Measurements from ENCODE around the gene DYNLT1.

The DYNLT1 gene

GRCh38 chr6:158610319-158610968 lies 34.1 kb downstream of the DYNLT1 start:
- Histone ChIP-seq H3K4ac (ENCODE audit: low read depth, low read length) (no peak overlapping the region), H3K79me1 (ENCODE audit: low read length) (no peaks in the 10 kb centered on the region), H4K5ac (ENCODE audit: low read length) (no peak overlapping the region), H2BK120ac (ENCODE audit: low read depth, low read length) (no peak overlapping the region), H4K8ac (ENCODE audit: low read depth, low read length) (no peak overlapping the region), H2BK15ac (replicated peaks; ENCODE audit: low read depth) (no peak overlapping the region), H3K27ac (ENCODE audit: low read depth, low read length) (no peak overlapping the region), H3K4me3 (ENCODE audit: low read length) (no peak overlapping the region), H3K27me3 (ENCODE audit: insufficient read depth, low read length, poor library complexity) (no peaks in the 10 kb centered on the region), H3K56ac (ENCODE audit: low read length) (no peak overlapping the region), H3K4me2 (ENCODE audit: low read length) (no peak overlapping the region), H3K18ac (ENCODE audit: low read length) (no peak overlapping the region), H2AK5ac (ENCODE audit: low read length) (no peak overlapping the region), H3K79me2 (ENCODE audit: control insufficient read depth, insufficient read depth, low read length) (no peaks in the 10 kb centered on the region), H3K4me1 (ENCODE audit: control insufficient read depth, low read depth, low read length) (peaks cover 12% of the 10 kb centered on the region), H3K36me3 (ENCODE audit: control insufficient read depth, insufficient read depth, low read length) (peaks cover 1% of the 10 kb centered on the region), H3K23ac (ENCODE audit: low read length) (no peak overlapping the region), H2BK5ac (ENCODE audit: low read length) (no peak overlapping the region), H3K9ac (ENCODE audit: low read length) (no peak overlapping the region)
- WGBS (ENCODE audit: extremely low coverage, insufficient coverage, low lambda C conversion rate): no CpG with 5 or more reads among the region's 9 CpGs
- DNase-seq: no peak

GRCh38 chr6:158609455-158610155 lies 34.9 kb downstream of the DYNLT1 start:
- no peak overlapping the region for H3K4ac ChIP-seq (ENCODE audit: low read depth, low read length)
- H3K4me3 ChIP-seq (ENCODE audit: low read length): no peak overlapping the region
- H2BK15ac ChIP-seq (replicated peaks; ENCODE audit: low read depth): no peak overlapping the region
- no peak overlapping the region for H3K23ac ChIP-seq (ENCODE audit: low read length)
- H2BK5ac ChIP-seq (ENCODE audit: low read length): no peak overlapping the region
- H3K27me3 ChIP-seq (ENCODE audit: insufficient read depth, low read length, poor library complexity): no peaks in the 10 kb centered on the region
- no CpG with 5 or more reads among the region's 13 CpGs for WGBS (ENCODE audit: extremely low coverage, insufficient coverage, low lambda C conversion rate)
- no peak for DNase-seq
- H3K79me1 ChIP-seq (ENCODE audit: low read length): no peaks in the 10 kb centered on the region
- no peak overlapping the region for H4K8ac ChIP-seq (ENCODE audit: low read depth, low read length)
- H4K5ac ChIP-seq (ENCODE audit: low read length): no peak overlapping the region
- no peak overlapping the region for H3K4me2 ChIP-seq (ENCODE audit: low read length)
- no peak overlapping the region for H2AK5ac ChIP-seq (ENCODE audit: low read length)
- H3K79me2 ChIP-seq (ENCODE audit: control insufficient read depth, insufficient read depth, low read length): no peaks in the 10 kb centered on the region
- peaks cover 12% of the 10 kb centered on the region for H3K4me1 ChIP-seq (ENCODE audit: control insufficient read depth, low read depth, low read length)
- H3K18ac ChIP-seq (ENCODE audit: low read length): no peak overlapping the region
- no peak overlapping the region for H3K9ac ChIP-seq (ENCODE audit: low read length)
- peaks cover 1% of the 10 kb centered on the region for H3K36me3 ChIP-seq (ENCODE audit: control insufficient read depth, insufficient read depth, low read length)
- H2BK120ac ChIP-seq (ENCODE audit: low read depth, low read length): no peak overlapping the region
- no peak overlapping the region for H3K56ac ChIP-seq (ENCODE audit: low read length)
- no peak overlapping the region for H3K27ac ChIP-seq (ENCODE audit: low read depth, low read length)

- no peak overlapping the region for H3K9ac ChIP-seq (ENCODE audit: low read length)
- H2BK15ac ChIP-seq (replicated peaks; ENCODE audit: low read depth): no peak overlapping the region
- H4K5ac ChIP-seq (ENCODE audit: low read length): no peak overlapping the region
- no peak overlapping the region for H3K4me3 ChIP-seq (ENCODE audit: low read length)
- H2BK120ac ChIP-seq (ENCODE audit: low read depth, low read length): no peak overlapping the region
- no peak overlapping the region for H3K56ac ChIP-seq (ENCODE audit: low read length)
- peaks cover 1% of the 10 kb centered on the region for H3K36me3 ChIP-seq (ENCODE audit: control insufficient read depth, insufficient read depth, low read length)
- no peak for DNase-seq
- peaks cover 12% of the 10 kb centered on the region for H3K4me1 ChIP-seq (ENCODE audit: control insufficient read depth, low read depth, low read length)
- H2AK5ac ChIP-seq (ENCODE audit: low read length): no peak overlapping the region
- no peak overlapping the region for H3K18ac ChIP-seq (ENCODE audit: low read length)
- H3K4me2 ChIP-seq (ENCODE audit: low read length): no peak overlapping the region
- H2BK5ac ChIP-seq (ENCODE audit: low read length): no peak overlapping the region
- H3K23ac ChIP-seq (ENCODE audit: low read length): no peak overlapping the region
- H3K79me2 ChIP-seq (ENCODE audit: control insufficient read depth, insufficient read depth, low read length): no peaks in the 10 kb centered on the region
- H3K27me3 ChIP-seq (ENCODE audit: insufficient read depth, low read length, poor library complexity): no peaks in the 10 kb centered on the region
- peaks cover 1% of the 10 kb centered on the region for H3K79me1 ChIP-seq (ENCODE audit: low read length)
- no peak overlapping the region for H3K4ac ChIP-seq (ENCODE audit: low read depth, low read length)
- no peak overlapping the region for H4K8ac ChIP-seq (ENCODE audit: low read depth, low read length)
- no peak overlapping the region for H3K27ac ChIP-seq (ENCODE audit: low read depth, low read length)
- WGBS (ENCODE audit: extremely low coverage, insufficient coverage, low lambda C conversion rate): no CpG with 5 or more reads among the region's 12 CpGs
These were observed 36.3 kb downstream of the DYNLT1 start for GRCh38 chr6:158608221-158608620.

GRCh38 chr6:158607411-158608170 lies 37.0 kb downstream of the DYNLT1 start:
- Histone ChIP-seq H3K9ac (ENCODE audit: low read length) (no peak overlapping the region), H3K79me2 (ENCODE audit: control insufficient read depth, insufficient read depth, low read length) (no peaks in the 10 kb centered on the region), H4K8ac (ENCODE audit: low read depth, low read length) (no peak overlapping the region), H3K79me1 (ENCODE audit: low read length) (peaks cover 3% of the 10 kb centered on the region), H3K4me3 (ENCODE audit: low read length) (no peak overlapping the region), H3K4ac (ENCODE audit: low read depth, low read length) (no peak overlapping the region), H2BK120ac (ENCODE audit: low read depth, low read length) (no peak overlapping the region), H3K4me1 (ENCODE audit: control insufficient read depth, low read depth, low read length) (peaks cover 12% of the 10 kb centered on the region), H3K56ac (ENCODE audit: low read length) (no peak overlapping the region), H3K27ac (ENCODE audit: low read depth, low read length) (no peak overlapping the region), H3K23ac (ENCODE audit: low read length) (no peak overlapping the region), H2AK5ac (ENCODE audit: low read length) (no peak overlapping the region), H3K27me3 (ENCODE audit: insufficient read depth, low read length, poor library complexity) (no peaks in the 10 kb centered on the region), H2BK5ac (ENCODE audit: low read length) (no peak overlapping the region), H3K18ac (ENCODE audit: low read length) (no peak overlapping the region), H4K5ac (ENCODE audit: low read length) (no peak overlapping the region), H3K36me3 (ENCODE audit: control insufficient read depth, insufficient read depth, low read length) (peaks cover 1% of the 10 kb centered on the region), H3K4me2 (ENCODE audit: low read length) (no peak overlapping the region), H2BK15ac (replicated peaks; ENCODE audit: low read depth) (no peak overlapping the region)
- WGBS (ENCODE audit: extremely low coverage, insufficient coverage, low lambda C conversion rate): no CpG with 5 or more reads among the region's 14 CpGs
- DNase-seq: no peak

GRCh38 chr6:158606935-158607334 lies 37.6 kb downstream of the DYNLT1 start:
- Histone ChIP-seq H4K5ac (ENCODE audit: low read length) (no peak overlapping the region), H2BK15ac (replicated peaks; ENCODE audit: low read depth) (no peak overlapping the region), H3K79me1 (ENCODE audit: low read length) (peaks cover 3% of the 10 kb centered on the region), H4K8ac (ENCODE audit: low read depth, low read length) (no peak overlapping the region), H3K4me1 (ENCODE audit: control insufficient read depth, low read depth, low read length) (peaks cover 9% of the 10 kb centered on the region), H2BK120ac (ENCODE audit: low read depth, low read length) (no peak overlapping the region), H3K4me2 (ENCODE audit: low read length) (no peak overlapping the region), H3K18ac (ENCODE audit: low read length) (no peak overlapping the region), H3K4me3 (ENCODE audit: low read length) (no peak overlapping the region), H3K36me3 (ENCODE audit: control insufficient read depth, insufficient read depth, low read length) (peaks cover 1% of the 10 kb centered on the region), H2BK5ac (ENCODE audit: low read length) (no peak overlapping the region), H3K27me3 (ENCODE audit: insufficient read depth, low read length, poor library complexity) (no peaks in the 10 kb centered on the region), H3K23ac (ENCODE audit: low read length) (no peak overlapping the region), H3K79me2 (ENCODE audit: control insufficient read depth, insufficient read depth, low read length) (no peaks in the 10 kb centered on the region), H3K56ac (ENCODE audit: low read length) (no peak overlapping the region), H3K9ac (ENCODE audit: low read length) (no peak overlapping the region), H2AK5ac (ENCODE audit: low read length) (no peak overlapping the region), H3K27ac (ENCODE audit: low read depth, low read length) (no peak overlapping the region), H3K4ac (ENCODE audit: low read depth, low read length) (no peak overlapping the region)
- DNase-seq: no peak
- no CpG with 5 or more reads among the region's 7 CpGs for WGBS (ENCODE audit: extremely low coverage, insufficient coverage, low lambda C conversion rate)
